Transverse colon (tissue), 4 donors: ENCODE data around the gene ZDHHC14.

ENCODE experiments used
- POLR2AphosphoS5 ChIP-seq, 3 donors: sonication (generic); formaldehyde crosslinking; IDR thresholded peaks; one replicate each; pipeline ENCODE4 v1.6.1; 2016; ENCODE audit warnings: antibody characterized with exemption in 3 of 3
- TF ChIP-seq, protein P1 (sequence below), 5 experiments: fragments of 200-600 bp in 3 of 5; fragments of 450-650 bp in 2 of 5; sonication (generic) in 3 of 5; IDR thresholded peaks; 1 replicate in 2 of 5; 2 replicates in 3 of 5; pipeline ENCODE4 v1.5.1; 2016 to 2017; ENCODE audit warnings: antibody characterized with exemption in 5 of 5, inconsistent platforms in 3 of 5, mild to moderate bottlenecking in 2 of 5, moderate library complexity in 1 of 5

GRCh38 chr6:157638779-157639178, 257.8 kb downstream of the ZDHHC14 start:
- TF ChIP-seq, protein P1, sequence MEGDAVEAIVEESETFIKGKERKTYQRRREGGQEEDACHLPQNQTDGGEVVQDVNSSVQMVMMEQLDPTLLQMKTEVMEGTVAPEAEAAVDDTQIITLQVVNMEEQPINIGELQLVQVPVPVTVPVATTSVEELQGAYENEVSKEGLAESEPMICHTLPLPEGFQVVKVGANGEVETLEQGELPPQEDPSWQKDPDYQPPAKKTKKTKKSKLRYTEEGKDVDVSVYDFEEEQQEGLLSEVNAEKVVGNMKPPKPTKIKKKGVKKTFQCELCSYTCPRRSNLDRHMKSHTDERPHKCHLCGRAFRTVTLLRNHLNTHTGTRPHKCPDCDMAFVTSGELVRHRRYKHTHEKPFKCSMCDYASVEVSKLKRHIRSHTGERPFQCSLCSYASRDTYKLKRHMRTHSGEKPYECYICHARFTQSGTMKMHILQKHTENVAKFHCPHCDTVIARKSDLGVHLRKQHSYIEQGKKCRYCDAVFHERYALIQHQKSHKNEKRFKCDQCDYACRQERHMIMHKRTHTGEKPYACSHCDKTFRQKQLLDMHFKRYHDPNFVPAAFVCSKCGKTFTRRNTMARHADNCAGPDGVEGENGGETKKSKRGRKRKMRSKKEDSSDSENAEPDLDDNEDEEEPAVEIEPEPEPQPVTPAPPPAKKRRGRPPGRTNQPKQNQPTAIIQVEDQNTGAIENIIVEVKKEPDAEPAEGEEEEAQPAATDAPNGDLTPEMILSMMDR (IDR thresholded peaks at IDR 0.05), result no peak
- TF ChIP-seq POLR2AphosphoS5 (IDR thresholded peaks at IDR 0.05), result no peak
